SHP77 treated with DMSO at 0.1 percent for 48 hours (cell line): ENCODE data around the gene NACC1.
A peak's percentile ranks its signal among the peaks of the same experiment; 100 is the strongest.

Experiments
- DNase-seq: peaks from one replicate; lab custom pipeline; 2025; lab: John Stamatoyannopoulos, UW

NACC1 gene

GRCh38 chr19:13087795-13088537 is 30.1 kb upstream of the NACC1 start:
- DNase-seq = no peak

- no peak for DNase-seq
Measured at GRCh38 chr19:13089139-13089856, 28.8 kb upstream of the NACC1 start.

GRCh38 chr19:13089857-13090507 is 28.1 kb upstream of the NACC1 start:
- DNase-seq = no peak

GRCh38 chr19:13090511-13091231 is 27.4 kb upstream of the NACC1 start:
- DNase-seq = no peak

GRCh38 chr19:13091400-13092157 is 26.5 kb upstream of the NACC1 start:
- no peak for DNase-seq

GRCh38 chr19:13092158-13092543 is 25.9 kb upstream of the NACC1 start:
- no peak for DNase-seq

- no peak for DNase-seq
Measured at GRCh38 chr19:13092606-13093235, 25.3 kb upstream of the NACC1 start.

- DNase-seq = peak; percentile 64
Measured at GRCh38 chr19:13093407-13094105, 24.5 kb upstream of the NACC1 start.

GRCh38 chr19:13094106-13094504 is 24.0 kb upstream of the NACC1 start:
- no peak for DNase-seq

- DNase-seq = no peak
Measured at GRCh38 chr19:13094771-13095392, 23.2 kb upstream of the NACC1 start.

- no peak for DNase-seq
Measured at GRCh38 chr19:13095393-13095784, 22.7 kb upstream of the NACC1 start.

GRCh38 chr19:13095934-13096927 is 21.8 kb upstream of the NACC1 start:
- DNase-seq = peak; percentile 38

GRCh38 chr19:13097033-13097462 is 21.0 kb upstream of the NACC1 start:
- DNase-seq = no peak

- no peak for DNase-seq
Measured at GRCh38 chr19:13097463-13098258, 20.4 kb upstream of the NACC1 start.

GRCh38 chr19:13098277-13099072 is 19.6 kb upstream of the NACC1 start:
- DNase-seq = no peak

GRCh38 chr19:13099073-13099999 is 18.7 kb upstream of the NACC1 start:
- DNase-seq = no peak
